WTC11 (cell line): ENCODE data around the gene CDX1. TPM values are rescaled to one million over a fixed set of nuclear protein-coding genes. Genes with fewer than 3 reads are reported as not detected.

Experiments
- ATAC-seq: fragments of 200-7000 bp; cut with Tn5 transposase; 2 replicates; pipeline ENCODE4 v1.10.0; 2021; ENCODE audit warnings: mild to moderate bottlenecking, moderate library complexity
- CTCF ChIA-PET: fragments of 300-600 bp; sonication (Branson Sonifier 250); formaldehyde crosslinking; loops from one replicate; lab custom pipeline; 2021; ENCODE audit warnings: antibody characterized with exemption; lab: Charles Lee
- POLR2A ChIA-PET: fragments of 350-600 bp; sonication (Branson Sonifier 250); formaldehyde crosslinking; loops from one replicate; lab custom pipeline; 2021; ENCODE audit warnings: antibody characterized with exemption; lab: Charles Lee
- DNase-seq: peaks from one replicate; pipeline ENCODE4 v3.0.0; 2021; ENCODE audit warnings: low spot score
- H3K27ac Mint-ChIP-seq: 2 replicates; pipeline ENCODE4 v1.8.0; 2021; ENCODE audit warnings: mixed read lengths
- H3K27me3 Mint-ChIP-seq: 2 replicates; pipeline ENCODE4 v1.8.0; 2021; ENCODE audit warnings: low read depth, mild to moderate bottlenecking, moderate library complexity, mixed read lengths
- H3K36me3 Mint-ChIP-seq: 2 replicates; pipeline ENCODE4 v1.8.0; 2021; ENCODE audit warnings: mixed read lengths
- H3K4me1 Mint-ChIP-seq: 2 replicates; pipeline ENCODE4 v1.8.0; 2022; ENCODE audit warnings: mixed read lengths
- H3K4me3 Mint-ChIP-seq: 2 replicates; pipeline ENCODE4 v1.8.0; 2021; ENCODE audit warnings: mild to moderate bottlenecking, moderate library complexity, mixed read lengths
- H3K9me3 Mint-ChIP-seq: 2 replicates; pipeline ENCODE4 v1.8.0; 2021; ENCODE audit warnings: mixed read lengths
- ETV6 ChIP-seq: sonication (generic); formaldehyde crosslinking; IDR thresholded peaks from 2 replicates; pipeline ENCODE4 v1.8.1; 2022; ENCODE audit warnings: mild to moderate bottlenecking, missing genetic modification reagents
- FOXJ3 ChIP-seq: sonication (generic); formaldehyde crosslinking; IDR thresholded peaks from 2 replicates; pipeline ENCODE4 v1.9.0; 2021; ENCODE audit warnings: missing genetic modification reagents, mild to moderate bottlenecking, borderline replicate concordance
- GTF2I ChIP-seq: fragments of 250-450 bp; sonication (Bioruptor Pico); conservative IDR thresholded peaks from 2 replicates; pipeline ENCODE4 v1.4.0; 2021; ENCODE audit warnings: mild to moderate bottlenecking
- HMGA2 ChIP-seq: fragments of 250-450 bp; sonication (Bioruptor Pico); IDR thresholded peaks from 2 replicates; pipeline ENCODE4 v1.4.0; 2021; ENCODE audit warnings: mild to moderate bottlenecking, moderate library complexity
- IRF1 ChIP-seq: sonication (generic); formaldehyde crosslinking; IDR thresholded peaks from 2 replicates; pipeline ENCODE4 v1.8.0; 2023; ENCODE audit warnings: missing genetic modification reagents
- MXD4 ChIP-seq: fragments of 250-450 bp; sonication (Bioruptor Pico); IDR thresholded peaks from 2 replicates; pipeline ENCODE4 v1.8.0; 2021; ENCODE audit warnings: mild to moderate bottlenecking, moderate library complexity, borderline replicate concordance
- NFATC4 ChIP-seq: fragments of 250-450 bp; sonication (Bioruptor Pico); IDR thresholded peaks from 2 replicates; pipeline ENCODE4 v1.9.0; 2021; ENCODE audit warnings: mild to moderate bottlenecking
- OVOL2 ChIP-seq: fragments of 250-450 bp; sonication (Bioruptor Pico); IDR thresholded peaks from 2 replicates; pipeline ENCODE4 v1.9.0; 2021; ENCODE audit warnings: mild to moderate bottlenecking, borderline replicate concordance
- SP1 ChIP-seq: sonication (generic); formaldehyde crosslinking; conservative IDR thresholded peaks from 2 replicates; pipeline ENCODE4 v1.8.1; 2022; ENCODE audit warnings: missing genetic modification reagents
- TEAD4 ChIP-seq: sonication (generic); formaldehyde crosslinking; IDR thresholded peaks from 2 replicates; pipeline ENCODE4 v1.8.0; 2022; ENCODE audit warnings: mild to moderate bottlenecking, missing genetic modification reagents
- ZNF317 ChIP-seq: sonication (generic); formaldehyde crosslinking; IDR thresholded peaks from 2 replicates; pipeline ENCODE4 v1.8.1; 2023; ENCODE audit warnings: low read depth, mild to moderate bottlenecking, moderate library complexity, missing genetic modification reagents, borderline replicate concordance
- ZNF423 ChIP-seq: fragments of 250-450 bp; sonication (Bioruptor Pico); IDR thresholded peaks from 2 replicates; pipeline ENCODE4 v2.1.2; 2022; ENCODE audit warnings: mild to moderate bottlenecking, moderate library complexity
- ZNF532 ChIP-seq: fragments of 250-450 bp; sonication (Bioruptor Pico); IDR thresholded peaks from 2 replicates; pipeline ENCODE4 v1.9.0; 2021; ENCODE audit warnings: mild to moderate bottlenecking, borderline replicate concordance
- total RNA-seq: library from RNA; stranded (reverse); gene quantifications from 3 replicates; pipeline ENCODE4 v1.2.3, GENCODE V29; 2021
- TF ChIP-seq, protein P1 (sequence below): sonication (generic); formaldehyde crosslinking; IDR thresholded peaks from 2 replicates; pipeline ENCODE4 v1.8.0; 2022; ENCODE audit warnings: missing genetic modification reagents
- TF ChIP-seq, protein P2 (sequence below): sonication (generic); formaldehyde crosslinking; IDR thresholded peaks from 2 replicates; pipeline ENCODE4 v1.8.0; 2022; ENCODE audit warnings: mild to moderate bottlenecking, missing genetic modification reagents
- TF ChIP-seq, protein P3 (sequence below): sonication (generic); formaldehyde crosslinking; IDR thresholded peaks from 2 replicates; pipeline ENCODE4 v1.8.1; 2023; ENCODE audit warnings: mild to moderate bottlenecking, missing genetic modification reagents, moderate library complexity

The CDX1 gene
- total RNA-seq, 1 experiment from 2014 or later: 0.13 TPM

GRCh38 chr5:150219861-150220260 lies 53.3 kb downstream of the CDX1 start (continued):
- no peak for TF ChIP-seq ZNF532 (CRISPR knock-in tag)
- no peak for TF ChIP-seq IRF1 (CRISPR knock-in tag)
- TF ChIP-seq, protein P1, sequence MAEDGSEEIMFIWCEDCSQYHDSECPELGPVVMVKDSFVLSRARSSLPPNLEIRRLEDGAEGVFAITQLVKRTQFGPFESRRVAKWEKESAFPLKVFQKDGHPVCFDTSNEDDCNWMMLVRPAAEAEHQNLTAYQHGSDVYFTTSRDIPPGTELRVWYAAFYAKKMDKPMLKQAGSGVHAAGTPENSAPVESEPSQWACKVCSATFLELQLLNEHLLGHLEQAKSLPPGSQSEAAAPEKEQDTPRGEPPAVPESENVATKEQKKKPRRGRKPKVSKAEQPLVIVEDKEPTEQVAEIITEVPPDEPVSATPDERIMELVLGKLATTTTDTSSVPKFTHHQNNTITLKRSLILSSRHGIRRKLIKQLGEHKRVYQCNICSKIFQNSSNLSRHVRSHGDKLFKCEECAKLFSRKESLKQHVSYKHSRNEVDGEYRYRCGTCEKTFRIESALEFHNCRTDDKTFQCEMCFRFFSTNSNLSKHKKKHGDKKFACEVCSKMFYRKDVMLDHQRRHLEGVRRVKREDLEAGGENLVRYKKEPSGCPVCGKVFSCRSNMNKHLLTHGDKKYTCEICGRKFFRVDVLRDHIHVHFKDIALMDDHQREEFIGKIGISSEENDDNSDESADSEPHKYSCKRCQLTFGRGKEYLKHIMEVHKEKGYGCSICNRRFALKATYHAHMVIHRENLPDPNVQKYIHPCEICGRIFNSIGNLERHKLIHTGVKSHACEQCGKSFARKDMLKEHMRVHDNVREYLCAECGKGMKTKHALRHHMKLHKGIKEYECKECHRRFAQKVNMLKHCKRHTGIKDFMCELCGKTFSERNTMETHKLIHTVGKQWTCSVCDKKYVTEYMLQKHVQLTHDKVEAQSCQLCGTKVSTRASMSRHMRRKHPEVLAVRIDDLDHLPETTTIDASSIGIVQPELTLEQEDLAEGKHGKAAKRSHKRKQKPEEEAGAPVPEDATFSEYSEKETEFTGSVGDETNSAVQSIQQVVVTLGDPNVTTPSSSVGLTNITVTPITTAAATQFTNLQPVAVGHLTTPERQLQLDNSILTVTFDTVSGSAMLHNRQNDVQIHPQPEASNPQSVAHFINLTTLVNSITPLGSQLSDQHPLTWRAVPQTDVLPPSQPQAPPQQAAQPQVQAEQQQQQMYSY (CRISPR knock-in tag): no peak
- TF ChIP-seq TEAD4 (CRISPR knock-in tag): no peak
- TF ChIP-seq NFATC4 (CRISPR knock-in tag): no peak
- no peak for TF ChIP-seq SP1 (CRISPR knock-in tag)
- TF ChIP-seq ETV6: no peak
- no peak for TF ChIP-seq MXD4 (CRISPR knock-in tag)
- TF ChIP-seq, all 79 proteins: peak for 0

DNA sequence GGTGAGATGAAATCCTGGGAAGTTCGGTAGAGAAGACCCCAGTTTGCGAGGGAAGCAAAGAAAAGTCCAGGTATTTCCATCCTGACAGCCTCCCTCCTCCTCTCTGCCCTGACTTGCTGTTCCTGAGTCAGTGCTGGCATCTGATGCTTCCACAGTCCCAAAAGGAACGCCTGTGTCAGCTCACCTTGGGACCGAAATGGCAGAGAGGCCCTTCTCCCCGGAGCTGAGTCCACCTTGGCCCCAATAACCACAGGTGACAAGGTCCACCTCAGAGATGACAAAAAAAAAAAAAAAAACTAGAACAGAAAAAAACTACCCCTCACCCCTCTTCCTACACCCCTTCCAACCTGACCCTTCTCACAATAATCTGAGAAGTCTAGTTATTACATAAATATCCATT lies 54.9 kb downstream of the CDX1 start:
- DNase-seq (no peak), ATAC-seq (no peak)
- H3K27ac Mint-ChIP-seq: no peak overlapping the region
- no peaks in the 10 kb centered on the region for H3K4me1 Mint-ChIP-seq
- TF ChIP-seq ZNF317 (no peak), OVOL2 (no peak), SP1 (CRISPR knock-in tag) (no peak), HMGA2 (no peak), FOXJ3 (CRISPR knock-in tag) (no peak), GTF2I (no peak), ZNF423 (CRISPR knock-in tag) (no peak), MXD4 (CRISPR knock-in tag) (no peak)
- TF ChIP-seq, protein P2, sequence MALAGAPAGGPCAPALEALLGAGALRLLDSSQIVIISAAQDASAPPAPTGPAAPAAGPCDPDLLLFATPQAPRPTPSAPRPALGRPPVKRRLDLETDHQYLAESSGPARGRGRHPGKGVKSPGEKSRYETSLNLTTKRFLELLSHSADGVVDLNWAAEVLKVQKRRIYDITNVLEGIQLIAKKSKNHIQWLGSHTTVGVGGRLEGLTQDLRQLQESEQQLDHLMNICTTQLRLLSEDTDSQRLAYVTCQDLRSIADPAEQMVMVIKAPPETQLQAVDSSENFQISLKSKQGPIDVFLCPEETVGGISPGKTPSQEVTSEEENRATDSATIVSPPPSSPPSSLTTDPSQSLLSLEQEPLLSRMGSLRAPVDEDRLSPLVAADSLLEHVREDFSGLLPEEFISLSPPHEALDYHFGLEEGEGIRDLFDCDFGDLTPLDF (CRISPR knock-in tag): no peak
- TF ChIP-seq, protein P3, sequence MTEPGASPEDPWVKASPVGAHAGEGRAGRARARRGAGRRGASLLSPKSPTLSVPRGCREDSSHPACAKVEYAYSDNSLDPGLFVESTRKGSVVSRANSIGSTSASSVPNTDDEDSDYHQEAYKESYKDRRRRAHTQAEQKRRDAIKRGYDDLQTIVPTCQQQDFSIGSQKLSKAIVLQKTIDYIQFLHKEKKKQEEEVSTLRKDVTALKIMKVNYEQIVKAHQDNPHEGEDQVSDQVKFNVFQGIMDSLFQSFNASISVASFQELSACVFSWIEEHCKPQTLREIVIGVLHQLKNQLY (CRISPR knock-in tag): no peak
- H3K9me3 Mint-ChIP-seq: no peaks in the 10 kb centered on the region
- peaks cover 7% of the 10 kb centered on the region for H3K27me3 Mint-ChIP-seq
- H3K4me3 Mint-ChIP-seq: no peak overlapping the region
- H3K36me3 Mint-ChIP-seq: no peaks in the 10 kb centered on the region
- CTCF ChIA-PET: interaction anchor here (0.6 to 1.0 kb wide), 2 partner anchors 34 to 169 kb away, joined by 3 to 5 read pairs; no protein-coding TSS in a partner anchor
- POLR2A ChIA-PET: interaction anchor here (0.6 kb wide), 1 partner anchor 31 kb away, joined by 3 read pairs; no protein-coding TSS in a partner anchor
